ENCODE measurements around the gene CPD.

Gene CPD

DNA sequence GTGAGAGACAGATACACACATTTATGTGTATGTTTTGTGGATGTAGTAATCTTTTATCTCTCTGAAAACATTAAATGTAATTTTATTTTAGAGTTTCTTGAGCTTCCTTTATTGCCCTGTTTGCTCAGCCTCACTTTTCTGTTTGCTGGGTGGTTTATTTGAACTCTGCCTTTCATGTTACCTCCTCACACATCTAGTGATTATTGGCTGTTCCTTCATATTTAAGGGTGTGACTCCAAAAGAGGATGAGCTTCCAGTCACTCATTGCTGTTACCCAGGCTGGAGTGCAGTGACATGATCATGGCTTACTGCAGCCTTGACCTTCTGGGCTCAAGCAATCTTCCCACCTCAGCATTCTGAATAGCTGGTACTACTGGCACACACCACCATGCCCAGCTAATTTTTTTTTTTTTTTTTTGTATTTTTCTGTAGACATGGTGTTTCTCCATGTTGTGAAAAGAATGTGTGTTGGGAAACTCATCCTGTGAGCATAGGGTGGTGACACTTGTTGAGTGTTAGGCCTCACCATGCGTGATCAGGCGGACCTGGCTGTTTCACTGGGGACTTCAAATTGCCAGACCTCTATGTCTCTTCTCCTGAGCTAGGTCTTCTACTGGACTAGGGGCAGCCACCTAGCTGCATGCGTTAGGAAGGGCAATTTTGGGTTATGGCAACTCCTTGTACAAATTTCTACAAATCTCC is 136.3 kb downstream of the CPD start:
- no peak for DNase-seq

DNA sequence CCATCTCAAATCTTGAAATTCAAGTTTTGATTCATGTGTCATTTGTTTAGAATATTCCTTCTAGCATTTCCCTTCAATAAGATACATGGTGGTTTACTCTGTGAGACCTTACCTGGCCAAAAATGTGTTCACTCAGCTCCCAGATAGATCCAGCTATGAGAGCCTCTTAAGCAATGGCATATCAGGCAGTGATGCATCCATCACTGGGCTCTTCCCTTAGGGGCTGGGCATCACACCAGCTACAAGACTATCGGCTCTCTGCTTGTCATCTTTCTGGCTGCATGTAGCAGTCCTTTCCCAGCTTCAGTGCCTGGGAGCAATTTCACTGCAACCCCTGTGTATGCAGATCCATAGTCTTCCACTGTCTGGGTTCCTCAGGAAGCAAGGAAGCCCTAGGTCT is 139.1 kb downstream of the CPD start:
- DNase-seq: no peak

DNA sequence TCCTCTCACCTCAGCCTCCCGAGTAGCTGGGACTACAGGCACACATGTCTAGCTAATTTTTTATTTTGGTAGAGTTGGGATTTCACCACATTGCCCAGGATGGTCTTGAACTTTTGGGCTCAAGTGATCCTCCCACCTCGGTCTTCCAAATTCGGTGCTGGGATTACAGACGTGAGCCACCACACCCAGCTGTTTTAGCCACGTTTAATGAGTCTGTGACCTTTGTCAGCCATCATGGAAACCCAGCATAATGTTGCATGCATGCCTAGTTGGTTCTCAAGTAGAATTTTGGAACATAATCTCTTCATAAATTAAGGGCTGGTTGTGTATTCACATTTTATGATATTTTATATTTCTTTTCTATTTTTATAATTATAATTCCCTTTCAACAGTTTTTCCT is 140.4 kb downstream of the CPD start:
- no peak for DNase-seq
